Stimulated activated CD8-positive, alpha-beta memory T cell treated with anti-CD3 and anti-CD28 coated beads, Interleukin-4, amount 100 ng/mL, for 1 hour (primary cell): ENCODE measurements around the gene AANAT.

Experiments used
- DNase-seq, 2 donors: peaks; one replicate each; pipeline ENCODE4 v3.0.0-alpha.2; 2020; ENCODE audit warnings: low read depth in 2 of 2, low spot score in 1 of 2

AANAT gene

GRCh38 chr17:76467366-76467765 lies at the start of gene AANAT:
TSS of gene AANAT (plus strand) at chr17:76467603. CDS start at chr17:76468747, 1,144 bp downstream.
- DNase-seq = no peak

- DNase-seq = no peak
Measured at GRCh38 chr17:76419576-76420260, 47.7 kb upstream of the AANAT start.

- no peak for DNase-seq
Measured at GRCh38 chr17:76420356-76421043, 46.9 kb upstream of the AANAT start.

- no peak for DNase-seq
Measured at GRCh38 chr17:76421044-76421407, 46.4 kb upstream of the AANAT start.

- DNase-seq = no peak
Measured at GRCh38 chr17:76422406-76422805, 45.0 kb upstream of the AANAT start.

- no peak for DNase-seq
Measured at GRCh38 chr17:76422860-76423259, 44.5 kb upstream of the AANAT start.

- no peak for DNase-seq
Measured at GRCh38 chr17:76426853-76427252, 40.5 kb upstream of the AANAT start.

- DNase-seq = no peak
Measured at GRCh38 chr17:76427501-76428231, 39.7 kb upstream of the AANAT start.

GRCh38 chr17:76428511-76428910 lies 38.9 kb upstream of the AANAT start:
- DNase-seq = no peak

- DNase-seq = no peak
Measured at GRCh38 chr17:76431509-76431908, 35.9 kb upstream of the AANAT start.

- no peak for DNase-seq
Measured at GRCh38 chr17:76432004-76432403, 35.4 kb upstream of the AANAT start.

GRCh38 chr17:76432712-76433336 lies 34.6 kb upstream of the AANAT start:
- DNase-seq = no peak

- DNase-seq = no peak
Measured at GRCh38 chr17:76433693-76434092, 33.7 kb upstream of the AANAT start.

- no peak for DNase-seq
Measured at GRCh38 chr17:76434870-76435269, 32.5 kb upstream of the AANAT start.

- DNase-seq = no peak
Measured at GRCh38 chr17:76435751-76436150, 31.7 kb upstream of the AANAT start.

- DNase-seq = no peak
Measured at GRCh38 chr17:76437467-76438402, 29.7 kb upstream of the AANAT start.

- no peak for DNase-seq
Measured at GRCh38 chr17:76438906-76439305, 28.5 kb upstream of the AANAT start.

GRCh38 chr17:76439314-76439928 lies 28.0 kb upstream of the AANAT start:
- DNase-seq = no peak

- no peak for DNase-seq
Measured at GRCh38 chr17:76440751-76441362, 26.5 kb upstream of the AANAT start.
